Smooth muscle cell (in vitro differentiated cells): Measurements from ENCODE around the gene SLC36A4. TPM values are rescaled to one million over a fixed set of nuclear protein-coding genes. Genes with fewer than 3 reads are reported as not detected.
"Not testable (repeated sequence)": the region's sequence is repeated elsewhere in the genome, so short reads cannot be mapped to it uniquely, and the experiment has no call there.

Experiments used
- DNase-seq: peaks from one replicate; lab custom pipeline; 2025; ENCODE audit not compliant: unreplicated experiment; lab: John Stamatoyannopoulos, UW
- H2AFZ ChIP-seq: fragments of 200-600 bp; sonication (generic); 2 replicates; pipeline ENCODE4 v1.6.0; 2016; ENCODE audit warnings: antibody characterized with exemption, low read depth, mild to moderate bottlenecking
- H3F3A ChIP-seq: fragments of 200-600 bp; sonication (generic); 2 replicates; pipeline ENCODE4 v1.6.0; 2017; ENCODE audit warnings: antibody characterized with exemption, low read depth
- H3K27ac ChIP-seq: fragments of 200-600 bp; sonication (generic); 2 replicates; pipeline ENCODE4 v1.5.1; 2016; ENCODE audit warnings: low read depth, mild to moderate bottlenecking
- H3K27me3 ChIP-seq: fragments of 200-600 bp; sonication (generic); 2 replicates; pipeline ENCODE4 v1.6.1; 2016; ENCODE audit warnings: low read depth, mild to moderate bottlenecking
- H3K36me3 ChIP-seq: fragments of 200-600 bp; sonication (generic); 2 replicates; pipeline ENCODE4 v1.5.1; 2016; ENCODE audit warnings: low read depth
- H3K4me1 ChIP-seq: fragments of 200-600 bp; sonication (generic); 2 replicates; pipeline ENCODE4 v1.5.1; 2016; ENCODE audit warnings: low read depth
- H3K4me2 ChIP-seq: fragments of 200-600 bp; sonication (generic); 2 replicates; pipeline ENCODE4 v1.6.0; 2016; ENCODE audit warnings: mild to moderate bottlenecking
- H3K4me3 ChIP-seq: fragments of 200-600 bp; sonication (generic); 2 replicates; pipeline ENCODE4 v1.5.1; 2016; ENCODE audit warnings: mild to moderate bottlenecking
- H3K79me2 ChIP-seq: fragments of 200-600 bp; sonication (generic); 2 replicates; pipeline ENCODE4 v1.6.0; 2016; ENCODE audit warnings: low read depth, mild to moderate bottlenecking
- H3K9ac ChIP-seq: fragments of 200-600 bp; sonication (generic); 2 replicates; pipeline ENCODE4 v1.6.0; 2016; ENCODE audit warnings: low read depth
- H3K9me3 ChIP-seq: fragments of 200-600 bp; sonication (generic); replicated peaks from 2 replicates; pipeline ENCODE4 v1.5.1; 2016; ENCODE audit warnings: low read depth
- H4K20me1 ChIP-seq: fragments of 200-600 bp; sonication (generic); 2 replicates; pipeline ENCODE4 v1.6.0; 2016; ENCODE audit warnings: low read depth
- CTCF ChIP-seq: fragments of 200-600 bp; sonication (generic); IDR thresholded peaks from 2 replicates; pipeline ENCODE4 v1.5.1; 2017; ENCODE audit warnings: borderline replicate concordance, mild to moderate bottlenecking, antibody characterized with exemption; ENCODE audit not compliant: insufficient read depth, poor library complexity, severe bottlenecking
- WGBS: methylation state at CpG from one replicate; pipeline ENCODE4 v1.1.7; 2016; ENCODE audit warnings: low lambda C conversion rate; 5-methylcytosine and 5-hydroxymethylcytosine counted together
- polyA plus RNA-seq: library from polyadenylated mRNA; unstranded; fragments of >200 nt; fragmentation: Nextera tagmentation; extraction: Ambion mirVana; gene quantifications from 2 replicates; pipeline ENCODE4 v1.2.1, GENCODE V29; 2016
- total RNA-seq: library from RNA; depleted of rRNA; stranded (reverse); fragments of >200 nt; gene quantifications from 2 replicates; pipeline ENCODE4 v1.2.3, GENCODE V29; 2014

SLC36A4 gene
- total RNA-seq = 30.5 and 35.4 TPM in 2 replicates
- polyA plus RNA-seq = 41.8 and 48.6 TPM in 2 replicates

DNA sequence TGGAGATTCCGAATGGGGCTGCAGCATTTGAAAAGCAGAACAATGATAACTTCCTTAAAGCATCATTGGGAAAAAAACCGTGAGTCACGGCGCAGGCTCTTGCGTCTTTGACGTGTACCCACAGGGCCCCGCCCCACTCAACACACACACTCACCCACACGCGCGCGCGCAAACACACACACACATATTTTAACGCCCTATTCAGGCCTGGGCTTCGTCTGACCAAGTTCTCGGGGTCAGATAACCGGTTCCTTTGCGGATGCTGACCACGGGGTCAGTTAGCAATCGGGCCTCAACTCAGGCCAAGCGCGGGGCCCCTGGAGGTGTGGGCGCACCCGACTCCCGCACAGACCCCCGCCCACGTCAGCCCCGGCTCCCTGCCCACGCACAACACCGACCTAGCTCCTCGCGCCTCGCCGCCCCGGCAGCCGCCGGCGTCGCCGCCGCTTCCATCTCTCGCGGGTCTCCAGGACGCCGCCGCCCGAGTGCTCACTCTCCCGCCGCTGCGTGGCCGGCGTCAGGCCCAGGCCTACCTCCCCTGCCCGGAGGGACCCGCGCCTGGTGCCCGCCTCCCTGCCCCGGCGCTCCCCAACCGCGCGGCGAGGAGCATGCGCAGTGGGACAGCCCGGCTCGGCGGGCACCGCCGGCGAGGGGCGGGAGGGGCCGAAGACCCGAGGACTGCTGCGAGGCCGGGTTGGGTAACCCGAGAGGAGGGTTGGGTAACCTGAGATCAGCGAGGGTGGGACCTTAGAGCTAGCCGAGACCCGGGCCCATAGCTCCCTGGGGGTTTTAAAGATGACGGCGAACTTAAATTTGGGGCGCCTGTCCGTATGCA is at the start of gene SLC36A4:
Gene SLC36A4, minus strand, starts transcription at position 612 of the 835 bp plus-strand sequence. Its CDS starts 159 bp downstream, at position 453.
- H4K20me1 ChIP-seq = no peaks in the 10 kb centered on the region
- no peaks in the 10 kb centered on the region for H3F3A ChIP-seq
- H2AFZ ChIP-seq = peak within 1 kb of the TSS; percentile 64
- no peaks in the 10 kb centered on the region for H3K9me3 ChIP-seq
- DNase-seq = peak; percentile 73
- peak within 1 kb of the TSS; percentile 92 for H3K27ac ChIP-seq
- peaks cover 43% of the 10 kb centered on the region for H3K79me2 ChIP-seq
- H3K4me2 ChIP-seq = peak within 1 kb of the TSS; percentile 82
- no peaks in the 10 kb centered on the region for H3K36me3 ChIP-seq
- no peaks in the 10 kb centered on the region for H3K27me3 ChIP-seq
- WGBS = 2% methylated on average over 56 of the region's 81 CpGs
- peaks cover 12% of the 10 kb centered on the region for H3K4me1 ChIP-seq
- peak within 1 kb of the TSS; percentile 63 for H3K4me3 ChIP-seq
- TF ChIP-seq CTCF = no peak
- peak within 1 kb of the TSS; percentile 96 for H3K9ac ChIP-seq

- not testable (repeated sequence) for H3K9ac ChIP-seq, H3K4me1 ChIP-seq, H3K27me3 ChIP-seq, H3K27ac ChIP-seq, H3F3A ChIP-seq, H3K4me3 ChIP-seq, DNase-seq, H3K79me2 ChIP-seq, H4K20me1 ChIP-seq, H3K9me3 ChIP-seq, H2AFZ ChIP-seq, H3K36me3 ChIP-seq, H3K4me2 ChIP-seq
- WGBS = 95% methylated on average over 3 of the region's 3 CpGs
These were observed 49.0 kb upstream of the SLC36A4 start for GRCh38 chr11:93246790-93247189.

DNA sequence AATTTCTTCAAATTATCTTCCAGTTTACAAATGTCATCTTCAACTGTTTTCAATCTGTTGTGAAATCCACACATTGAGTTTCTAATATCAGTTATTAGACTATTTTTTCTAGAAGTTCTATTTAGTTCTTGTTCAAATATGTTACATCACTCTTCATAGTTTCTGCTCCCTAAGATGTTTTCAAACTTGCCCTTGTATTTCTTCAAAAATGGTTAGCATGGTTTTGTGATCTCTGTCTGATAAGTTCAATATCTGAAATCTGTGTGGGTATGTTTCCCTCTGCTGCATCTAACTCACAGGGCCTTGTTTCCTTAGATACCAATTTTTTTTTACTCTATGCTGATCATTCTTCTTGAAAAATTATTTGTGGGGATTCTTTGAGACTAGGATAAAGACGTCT is 46.2 kb upstream of the SLC36A4 start:
- no peaks in the 10 kb centered on the region for H3K9me3 ChIP-seq
- no peak overlapping the region for H3K27ac ChIP-seq
- no peak overlapping the region for H3K4me2 ChIP-seq
- H2AFZ ChIP-seq = no peak overlapping the region
- no peak overlapping the region for H3K9ac ChIP-seq
- DNase-seq = no peak
- no peaks in the 10 kb centered on the region for H3K79me2 ChIP-seq
- H3K4me1 ChIP-seq = no peaks in the 10 kb centered on the region
- no peaks in the 10 kb centered on the region for H4K20me1 ChIP-seq
- no peak overlapping the region for H3K4me3 ChIP-seq
- TF ChIP-seq CTCF = no peak
- no peaks in the 10 kb centered on the region for H3F3A ChIP-seq
- no peaks in the 10 kb centered on the region for H3K27me3 ChIP-seq
- no peaks in the 10 kb centered on the region for H3K36me3 ChIP-seq
- 90% methylated on average over 1 of the region's 1 CpG for WGBS

DNA sequence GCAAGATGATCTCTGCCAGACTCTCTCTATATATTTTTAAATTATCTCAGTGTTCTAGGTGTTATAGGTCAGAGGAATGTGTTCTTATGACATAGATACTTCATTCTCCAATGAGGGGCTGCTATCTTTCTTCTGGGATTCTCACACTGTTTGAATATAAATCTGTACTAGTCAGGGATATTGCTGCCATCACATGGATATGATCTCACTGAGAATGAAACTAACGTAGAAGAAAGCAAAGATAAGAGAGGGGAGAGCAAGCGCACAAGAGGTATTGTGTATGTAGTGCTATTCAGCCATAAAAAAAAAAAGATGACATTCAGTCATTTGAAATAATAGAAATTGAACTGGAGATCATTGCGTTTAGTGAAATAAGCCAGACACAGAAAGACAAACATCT is 42.2 kb upstream of the SLC36A4 start:
- no peaks in the 10 kb centered on the region for H4K20me1 ChIP-seq
- peaks cover 9% of the 10 kb centered on the region for H3K27me3 ChIP-seq
- no peak for DNase-seq
- TF ChIP-seq CTCF = no peak
- WGBS = 80% methylated on average over 3 of the region's 3 CpGs
- H3K9ac ChIP-seq = no peak overlapping the region
- no peak overlapping the region for H2AFZ ChIP-seq
- no peaks in the 10 kb centered on the region for H3F3A ChIP-seq
- H3K9me3 ChIP-seq = no peaks in the 10 kb centered on the region
- H3K4me1 ChIP-seq = no peaks in the 10 kb centered on the region
- no peaks in the 10 kb centered on the region for H3K36me3 ChIP-seq
- no peaks in the 10 kb centered on the region for H3K79me2 ChIP-seq
- H3K4me3 ChIP-seq = no peak overlapping the region
- H3K27ac ChIP-seq = no peak overlapping the region
- H3K4me2 ChIP-seq = no peak overlapping the region
